BE2C (cell line): Measurements from ENCODE around the gene DNASE1L3.

Experiments used
- DNase-seq: peaks from one replicate; pipeline ENCODE4 v3.0.0-alpha.2; 2020
- H3K27me3 ChIP-seq: fragments of 250-450 bp; sonication (Bioruptor Pico); 2 replicates; pipeline ENCODE4 v1.5.1; 2020; ENCODE audit warnings: mild to moderate bottlenecking
- H3K36me3 ChIP-seq: fragments of 250-450 bp; sonication (Bioruptor Pico); 2 replicates; pipeline ENCODE4 v1.5.1; 2020; ENCODE audit warnings: mild to moderate bottlenecking
- H3K4me1 ChIP-seq: fragments of 250-450 bp; sonication (Bioruptor Pico); 2 replicates; pipeline ENCODE4 v1.5.1; 2020
- H3K4me3 ChIP-seq: 2 replicates; pipeline ENCODE4 v1.5.1; 2011; ENCODE audit warnings: low read depth, low read length
- H3K9me3 ChIP-seq: fragments of 250-450 bp; sonication (Bioruptor Pico); 2 replicates; pipeline ENCODE4 v1.5.1; 2020
- TF ChIP-seq, protein P1 (sequence below): IDR thresholded peaks from 2 replicates; pipeline ENCODE4 v1.5.1; 2012; ENCODE audit warnings: mild to moderate bottlenecking, low read depth, low read length

Gene DNASE1L3

DNA sequence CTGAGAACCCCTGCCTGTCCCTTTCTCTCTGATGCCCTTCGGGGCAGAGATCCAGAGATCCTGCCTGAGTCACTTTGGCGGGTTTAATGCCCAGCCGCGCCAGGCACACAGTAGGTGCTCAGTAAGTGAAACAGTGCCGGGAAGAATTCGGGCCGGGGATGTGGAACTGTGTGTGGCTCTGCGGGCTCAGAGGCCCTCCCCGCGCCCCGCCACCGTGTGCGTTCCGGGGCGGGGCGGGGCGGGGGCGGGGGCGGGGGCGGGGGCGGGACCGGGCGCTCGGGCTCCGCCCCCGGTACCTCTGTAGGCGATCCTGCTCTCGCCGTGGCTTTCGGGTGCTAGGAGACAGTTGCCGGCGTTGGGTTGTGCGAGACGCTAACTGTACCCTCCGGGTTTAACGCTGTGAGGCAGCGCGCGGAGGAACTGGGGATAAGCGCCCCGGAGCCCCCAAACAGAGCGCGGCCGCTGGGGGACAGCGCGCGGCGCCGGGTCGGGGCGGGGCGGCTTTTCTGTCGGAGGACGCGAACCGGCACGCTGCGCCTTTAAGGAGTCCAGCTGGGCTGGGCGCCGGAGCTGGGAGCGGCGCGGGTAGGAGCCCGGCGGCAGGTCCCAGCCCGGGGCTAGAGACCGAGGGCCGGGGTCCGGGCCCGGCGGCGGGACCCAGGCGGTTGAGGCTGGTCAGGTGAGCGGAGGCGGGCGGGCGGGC, 26.6 kb upstream of the DNASE1L3 start, which contains the start of gene ABHD6:
TSS of gene ABHD6 (plus strand) at position 555 of the 703 bp plus-strand sequence. CDS start 18,795 bp downstream, outside the sequence.
- TF ChIP-seq, protein P1, sequence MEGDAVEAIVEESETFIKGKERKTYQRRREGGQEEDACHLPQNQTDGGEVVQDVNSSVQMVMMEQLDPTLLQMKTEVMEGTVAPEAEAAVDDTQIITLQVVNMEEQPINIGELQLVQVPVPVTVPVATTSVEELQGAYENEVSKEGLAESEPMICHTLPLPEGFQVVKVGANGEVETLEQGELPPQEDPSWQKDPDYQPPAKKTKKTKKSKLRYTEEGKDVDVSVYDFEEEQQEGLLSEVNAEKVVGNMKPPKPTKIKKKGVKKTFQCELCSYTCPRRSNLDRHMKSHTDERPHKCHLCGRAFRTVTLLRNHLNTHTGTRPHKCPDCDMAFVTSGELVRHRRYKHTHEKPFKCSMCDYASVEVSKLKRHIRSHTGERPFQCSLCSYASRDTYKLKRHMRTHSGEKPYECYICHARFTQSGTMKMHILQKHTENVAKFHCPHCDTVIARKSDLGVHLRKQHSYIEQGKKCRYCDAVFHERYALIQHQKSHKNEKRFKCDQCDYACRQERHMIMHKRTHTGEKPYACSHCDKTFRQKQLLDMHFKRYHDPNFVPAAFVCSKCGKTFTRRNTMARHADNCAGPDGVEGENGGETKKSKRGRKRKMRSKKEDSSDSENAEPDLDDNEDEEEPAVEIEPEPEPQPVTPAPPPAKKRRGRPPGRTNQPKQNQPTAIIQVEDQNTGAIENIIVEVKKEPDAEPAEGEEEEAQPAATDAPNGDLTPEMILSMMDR = no peak
- H3K4me3 ChIP-seq = peak within 1 kb of the TSS; percentile 71
- H3K4me1 ChIP-seq = no peaks in the 10 kb centered on the region
- DNase-seq = peak; percentile 63
- H3K9me3 ChIP-seq = no peaks in the 10 kb centered on the region
- H3K36me3 ChIP-seq = no peaks in the 10 kb centered on the region
- no peaks in the 10 kb centered on the region for H3K27me3 ChIP-seq

DNA sequence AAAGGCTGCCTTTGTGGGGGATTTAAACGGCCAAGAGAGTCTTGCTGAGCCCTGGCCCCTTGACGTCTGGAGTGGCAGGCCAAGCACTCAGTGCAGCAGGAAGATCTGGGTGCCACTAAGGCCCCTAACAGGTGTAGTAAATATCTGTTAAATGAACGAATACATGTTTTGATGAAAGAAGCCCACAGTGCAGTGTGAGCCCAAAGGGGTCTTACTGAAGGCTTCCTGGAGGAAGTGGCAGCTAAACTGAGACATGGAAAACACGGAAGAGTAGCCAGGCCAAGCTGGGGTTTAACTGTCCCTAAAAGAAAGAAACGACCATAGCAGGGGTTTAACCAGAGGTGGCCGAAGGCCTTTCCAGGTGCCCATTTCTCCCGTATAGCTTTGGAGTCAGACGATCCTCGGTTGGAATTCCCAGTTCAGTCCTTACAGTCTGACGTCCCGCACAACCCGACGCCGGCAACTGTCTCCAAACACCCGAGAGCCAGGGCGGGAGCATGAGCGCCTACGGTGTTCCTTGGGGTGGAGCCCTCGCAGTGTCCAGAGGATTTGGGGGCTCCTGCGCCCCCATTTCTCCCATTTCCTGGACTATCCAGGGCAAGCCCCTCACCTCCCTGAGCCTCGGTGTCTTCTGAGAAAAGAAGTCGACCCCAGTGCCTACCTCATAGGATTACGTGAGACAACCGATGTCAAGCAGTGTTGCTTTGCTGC, 25.9 kb upstream of the DNASE1L3 start:
- TF ChIP-seq, protein P1 = no peak
- Histone ChIP-seq H3K4me1 (no peaks in the 10 kb centered on the region), H3K27me3 (no peaks in the 10 kb centered on the region), H3K9me3 (no peaks in the 10 kb centered on the region), H3K36me3 (no peaks in the 10 kb centered on the region), H3K4me3 (peak overlapping the region; percentile 71)
- no peak for DNase-seq

DNA sequence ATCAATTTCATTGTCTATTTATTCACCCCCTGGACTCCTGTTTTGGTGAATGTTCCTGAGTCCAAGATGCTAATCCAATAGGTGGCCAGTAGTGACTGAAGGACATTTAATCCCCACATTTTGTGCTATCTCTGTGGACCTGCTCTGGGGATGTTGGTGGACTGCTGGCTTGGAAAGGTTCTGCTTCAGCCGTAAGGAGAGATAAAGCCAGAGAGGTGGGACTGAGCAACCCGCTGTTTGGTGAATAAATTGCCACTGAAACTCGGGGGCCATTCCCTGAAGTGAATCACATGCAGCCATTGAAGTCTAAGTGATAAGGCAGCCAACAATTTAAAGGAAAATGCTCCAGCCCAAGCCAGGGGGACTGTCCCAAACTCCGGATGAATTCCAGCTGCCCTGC, 25.2 kb upstream of the DNASE1L3 start:
- DNase-seq = no peak
- no peak overlapping the region for H3K4me3 ChIP-seq
- no peaks in the 10 kb centered on the region for H3K4me1 ChIP-seq
- no peaks in the 10 kb centered on the region for H3K27me3 ChIP-seq
- TF ChIP-seq, protein P1 = no peak
- no peaks in the 10 kb centered on the region for H3K36me3 ChIP-seq
- H3K9me3 ChIP-seq = no peaks in the 10 kb centered on the region

DNA sequence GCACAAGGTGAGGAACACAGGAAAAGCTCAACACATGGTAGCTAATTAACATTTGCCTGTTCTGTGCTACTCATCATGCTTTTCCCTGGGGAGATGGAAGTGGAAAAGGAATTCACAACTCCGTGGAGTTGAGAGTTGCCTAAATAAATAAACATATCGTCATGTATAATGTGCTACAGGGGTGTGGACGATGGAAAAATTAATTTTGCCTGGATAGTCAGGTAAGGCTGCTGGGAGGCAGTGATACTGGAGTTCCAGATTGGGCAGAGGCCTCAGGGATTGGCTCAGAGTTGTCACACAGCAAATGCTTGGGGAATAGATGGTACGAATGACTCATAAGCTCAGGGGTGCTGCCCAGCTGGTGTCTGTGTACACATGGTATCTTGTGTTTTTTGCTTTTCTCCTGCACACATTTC, 23.8 kb upstream of the DNASE1L3 start:
- H3K4me1 ChIP-seq = no peaks in the 10 kb centered on the region
- H3K4me3 ChIP-seq = no peak overlapping the region
- TF ChIP-seq, protein P1 = no peak
- no peaks in the 10 kb centered on the region for H3K27me3 ChIP-seq
- H3K36me3 ChIP-seq = no peaks in the 10 kb centered on the region
- no peak for DNase-seq
- H3K9me3 ChIP-seq = no peaks in the 10 kb centered on the region

DNA sequence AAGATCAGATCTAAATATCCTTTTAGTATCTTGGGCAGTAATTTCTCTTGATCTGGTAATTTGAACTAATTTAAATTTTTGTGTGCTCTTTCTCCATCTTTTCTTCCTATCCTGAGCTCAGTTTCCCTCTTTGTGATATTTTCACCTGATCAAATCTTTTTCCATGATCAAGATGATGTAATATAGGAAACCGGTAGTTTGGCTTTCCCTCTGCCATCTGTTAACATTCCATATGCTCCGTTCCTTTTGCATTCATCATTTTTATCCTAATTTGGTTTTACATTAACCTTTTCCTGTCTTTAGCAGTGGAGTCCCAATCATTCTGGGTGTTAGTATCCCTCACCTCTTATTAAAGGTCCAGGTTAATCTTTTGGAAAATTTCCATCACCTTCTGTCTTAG, 20.9 kb upstream of the DNASE1L3 start:
- Histone ChIP-seq H3K27me3 (no peaks in the 10 kb centered on the region), H3K9me3 (no peaks in the 10 kb centered on the region), H3K36me3 (no peaks in the 10 kb centered on the region), H3K4me1 (no peaks in the 10 kb centered on the region), H3K4me3 (no peak overlapping the region)
- DNase-seq = no peak
- TF ChIP-seq, protein P1 = no peak
